PFSK-1 (cell line): ENCODE measurements around the gene CREB3.

Experiments
- FOXP2 ChIP-seq: optimal IDR thresholded peaks from 2 replicates; pipeline ENCODE3; 2011; ENCODE audit warnings: borderline replicate concordance, control low read depth, inconsistent platforms; ENCODE audit not compliant: insufficient read depth; ENCODE audit errors: extremely low read length, extremely low read depth
- POLR2AphosphoS5 ChIP-seq: IDR thresholded peaks from 2 replicates; pipeline ENCODE4 v1.6.1; 2012; ENCODE audit warnings: low read depth, mild to moderate bottlenecking, control low read depth, low read length, moderate library complexity
- REST ChIP-seq, 2 experiments: IDR thresholded peaks; 2 replicates each; pipeline versions ENCODE4 v1.6.1 to v1.8.0; 2011 to 2012; ENCODE audit warnings: low read depth in 2 of 2, low read length in 2 of 2, control low read depth in 1 of 2, inconsistent platforms in 1 of 2, mild to moderate bottlenecking in 1 of 2, moderate library complexity in 1 of 2; ENCODE audit not compliant: insufficient read depth in 1 of 2
- SIN3A ChIP-seq: IDR thresholded peaks from 2 replicates; pipeline ENCODE4 v1.6.1; 2012; ENCODE audit warnings: mild to moderate bottlenecking, low read length, moderate library complexity, borderline replicate concordance; ENCODE audit not compliant: insufficient read depth
- TAF1 ChIP-seq: IDR thresholded peaks from 2 replicates; pipeline ENCODE4 v1.6.1; 2012; ENCODE audit warnings: low read length, control low read depth, borderline replicate concordance; ENCODE audit not compliant: insufficient read depth

The CREB3 gene

GRCh38 chr9:35755071-35755470, 22.6 kb downstream of the CREB3 start:
- no peak for TF ChIP-seq REST (IDR thresholded peaks at IDR 0.05; ENCODE audit: insufficient read depth in 1 of 2, low read depth in 2 of 2, low read length in 2 of 2)
- no peak for TF ChIP-seq SIN3A
- no peak for TF ChIP-seq POLR2AphosphoS5
- TF ChIP-seq FOXP2 = no peak
- no peak for TF ChIP-seq TAF1

- TF ChIP-seq POLR2AphosphoS5 (no peak), FOXP2 (peak; percentile 42), REST (IDR thresholded peaks at IDR 0.05; ENCODE audit: insufficient read depth in 1 of 2, low read depth in 2 of 2, low read length in 2 of 2) (no peak), SIN3A (no peak)
Observed at GRCh38 chr9:35756275-35757225, 24.1 kb downstream of the CREB3 start.

DNA sequence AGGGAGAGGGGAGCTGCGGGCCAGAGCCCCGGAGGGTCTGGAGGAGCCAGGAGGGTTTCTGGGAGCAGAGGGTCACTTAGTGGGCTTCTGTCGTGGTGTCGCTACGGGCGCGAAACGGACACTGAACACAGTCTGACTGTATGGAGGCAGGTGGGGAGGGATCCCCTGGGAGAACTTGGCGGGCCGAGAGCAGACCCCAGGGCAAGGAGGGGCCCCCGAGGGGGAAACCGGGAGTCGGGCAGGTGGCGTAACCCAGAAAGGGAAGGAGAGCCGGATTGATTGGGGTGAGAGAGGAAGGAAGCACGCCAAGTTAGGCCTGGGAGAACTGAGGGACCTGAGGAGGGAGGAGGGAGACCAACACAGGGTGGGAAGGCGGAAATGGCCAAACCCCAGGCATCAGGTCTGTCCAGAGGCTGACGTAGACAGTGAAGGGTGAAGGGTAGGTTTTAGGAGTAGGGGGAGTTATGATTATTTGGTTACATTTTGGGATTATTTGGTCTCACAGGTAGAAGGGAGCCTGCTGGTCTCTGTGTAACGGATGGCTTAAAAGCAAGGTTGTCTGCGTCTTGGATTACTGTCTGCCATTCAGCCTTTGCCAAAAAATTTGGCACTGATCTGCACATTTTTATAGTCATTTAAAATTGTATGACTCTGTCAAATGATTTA, 24.9 kb downstream of the CREB3 start:
- no peak for TF ChIP-seq REST (IDR thresholded peaks at IDR 0.05; ENCODE audit: insufficient read depth in 1 of 2, low read depth in 2 of 2, low read length in 2 of 2)
- TF ChIP-seq SIN3A = no peak
- TF ChIP-seq FOXP2 = no peak
- no peak for TF ChIP-seq POLR2AphosphoS5
- no peak for TF ChIP-seq TAF1

DNA sequence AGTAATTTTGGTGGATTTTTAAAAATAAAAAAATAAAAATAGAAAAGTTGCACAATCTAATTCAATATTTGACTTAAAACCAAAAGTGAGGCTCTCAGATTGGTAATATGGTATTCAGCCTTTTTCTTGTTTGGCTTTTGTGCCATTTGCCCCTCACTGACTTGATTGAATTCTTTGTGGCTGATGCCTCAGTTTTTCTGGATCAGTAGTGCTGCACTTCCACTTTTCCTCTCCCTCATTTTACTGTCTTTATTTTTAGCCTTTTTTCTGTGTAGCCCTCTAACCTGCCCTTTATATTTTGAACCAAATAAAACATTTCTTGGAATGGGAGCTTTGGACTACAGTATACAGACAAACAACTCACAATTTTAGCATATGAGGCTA, 25.4 kb downstream of the CREB3 start:
- TF ChIP-seq TAF1 (no peak), FOXP2 (no peak), REST (IDR thresholded peaks at IDR 0.05; ENCODE audit: insufficient read depth in 1 of 2, low read depth in 2 of 2, low read length in 2 of 2) (no peak), SIN3A (no peak), POLR2AphosphoS5 (no peak)

DNA sequence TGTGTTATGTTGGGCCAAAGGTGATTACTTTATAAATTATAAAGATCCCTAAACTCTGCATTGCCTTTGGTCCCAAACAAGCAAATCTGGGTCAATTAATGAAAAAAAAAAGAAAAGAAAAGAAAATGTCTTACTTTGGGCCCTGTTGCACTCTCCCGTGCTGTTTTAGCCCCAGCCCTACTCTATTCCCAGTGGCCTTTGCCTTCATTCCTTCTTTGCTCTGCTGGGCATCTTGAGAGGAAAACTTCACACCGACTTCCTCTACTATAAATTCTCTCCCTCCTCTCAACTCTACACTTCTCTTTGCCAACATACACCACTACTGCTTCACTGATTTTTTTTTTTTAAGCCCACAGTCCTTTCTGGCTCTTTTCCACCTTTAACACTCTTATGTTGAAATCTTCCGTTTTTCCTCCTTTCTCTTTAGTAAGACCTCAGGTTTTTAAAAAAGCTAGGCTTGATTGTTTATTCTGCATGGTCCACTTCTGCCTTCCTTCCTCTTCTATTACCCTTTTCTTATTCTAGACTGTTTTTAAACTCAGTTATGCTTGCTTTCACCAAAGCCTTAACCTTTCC, 26.1 kb downstream of the CREB3 start:
- TF ChIP-seq SIN3A (no peak), TAF1 (no peak), REST (IDR thresholded peaks at IDR 0.05; ENCODE audit: insufficient read depth in 1 of 2, low read depth in 2 of 2, low read length in 2 of 2) (no peak), POLR2AphosphoS5 (no peak), FOXP2 (no peak)
